Fibroblast of mammary gland (primary cell): ENCODE results near the gene EDAR.

Source experiments
- DNase-seq: peaks from one replicate; pipeline ENCODE4 v3.0.0-alpha.2; 2010; ENCODE audit warnings: low read depth
- H3K4me3 ChIP-seq: 2 replicates; pipeline ENCODE4 v1.5.1; 2011; ENCODE audit warnings: low read depth, mild to moderate bottlenecking, low read length, moderate library complexity; ENCODE audit not compliant: control insufficient read depth
- TF ChIP-seq, protein P1 (sequence below): conservative IDR thresholded peaks from 2 replicates; pipeline ENCODE4 v1.5.1; 2011; ENCODE audit warnings: low read depth, low read length, inconsistent platforms; ENCODE audit not compliant: control insufficient read depth, insufficient read depth

The EDAR gene

GRCh38 chr2:109029490-109030201, 40.6 kb upstream of the EDAR start:
- no peak for DNase-seq
- H3K4me3 ChIP-seq = no peak overlapping the region
- TF ChIP-seq, protein P1, sequence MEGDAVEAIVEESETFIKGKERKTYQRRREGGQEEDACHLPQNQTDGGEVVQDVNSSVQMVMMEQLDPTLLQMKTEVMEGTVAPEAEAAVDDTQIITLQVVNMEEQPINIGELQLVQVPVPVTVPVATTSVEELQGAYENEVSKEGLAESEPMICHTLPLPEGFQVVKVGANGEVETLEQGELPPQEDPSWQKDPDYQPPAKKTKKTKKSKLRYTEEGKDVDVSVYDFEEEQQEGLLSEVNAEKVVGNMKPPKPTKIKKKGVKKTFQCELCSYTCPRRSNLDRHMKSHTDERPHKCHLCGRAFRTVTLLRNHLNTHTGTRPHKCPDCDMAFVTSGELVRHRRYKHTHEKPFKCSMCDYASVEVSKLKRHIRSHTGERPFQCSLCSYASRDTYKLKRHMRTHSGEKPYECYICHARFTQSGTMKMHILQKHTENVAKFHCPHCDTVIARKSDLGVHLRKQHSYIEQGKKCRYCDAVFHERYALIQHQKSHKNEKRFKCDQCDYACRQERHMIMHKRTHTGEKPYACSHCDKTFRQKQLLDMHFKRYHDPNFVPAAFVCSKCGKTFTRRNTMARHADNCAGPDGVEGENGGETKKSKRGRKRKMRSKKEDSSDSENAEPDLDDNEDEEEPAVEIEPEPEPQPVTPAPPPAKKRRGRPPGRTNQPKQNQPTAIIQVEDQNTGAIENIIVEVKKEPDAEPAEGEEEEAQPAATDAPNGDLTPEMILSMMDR = no peak

DNA sequence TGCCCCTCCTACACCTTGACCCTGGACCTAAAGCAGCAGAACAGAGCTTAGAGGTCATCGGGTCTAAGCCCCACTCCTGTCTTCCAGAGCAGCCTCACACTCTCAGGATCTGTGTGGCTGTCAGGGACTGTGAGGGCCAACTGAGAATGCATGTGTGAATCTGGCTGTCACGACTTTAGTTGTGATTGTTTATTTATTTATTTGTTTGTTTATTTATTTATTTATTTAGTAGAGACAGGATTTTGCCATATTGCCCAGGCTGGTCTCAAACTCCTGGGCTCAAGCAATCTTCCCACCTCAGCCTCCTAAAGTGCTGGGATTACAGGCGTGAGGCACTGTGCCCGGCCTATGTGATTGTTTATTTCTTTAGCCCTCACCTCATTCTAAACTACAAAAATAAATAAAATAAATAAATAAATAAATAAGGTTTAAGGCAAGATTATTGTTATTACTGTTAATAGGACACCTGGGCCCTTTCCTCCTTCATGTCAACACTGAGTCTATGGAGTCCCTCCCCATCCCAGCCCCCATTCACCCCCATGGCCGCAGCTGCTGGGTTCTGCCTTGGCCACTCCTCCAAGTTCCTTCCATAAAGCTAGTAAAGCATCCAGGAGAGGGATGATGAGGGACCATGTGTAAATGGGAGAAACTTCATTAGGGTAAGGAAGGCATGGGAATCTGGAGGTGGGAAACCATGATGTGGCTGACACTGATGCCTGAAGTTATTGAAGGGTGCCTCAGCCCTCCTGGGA, 39.9 kb upstream of the EDAR start:
- H3K4me3 ChIP-seq = no peak overlapping the region
- DNase-seq = no peak

DNA sequence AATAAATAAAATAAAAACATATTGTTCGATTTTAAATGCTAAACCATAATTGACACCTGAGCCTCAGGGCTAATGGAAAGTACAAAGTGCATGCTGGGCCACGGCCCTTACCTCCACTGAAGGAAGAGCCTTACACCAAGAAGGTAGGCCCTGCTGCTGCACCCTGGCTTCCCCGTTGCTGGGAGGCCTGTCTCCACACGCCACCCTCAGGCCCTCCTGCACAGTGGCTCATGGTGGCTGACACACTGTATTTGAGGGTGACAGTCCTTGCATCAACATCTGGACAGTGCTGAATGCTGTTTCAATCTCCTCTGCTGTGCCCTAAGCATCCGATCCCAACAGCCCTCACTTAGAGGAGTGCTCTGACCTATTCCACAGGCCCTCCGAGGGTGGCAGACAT, 39.3 kb upstream of the EDAR start:
- no peak overlapping the region for H3K4me3 ChIP-seq
- no peak for DNase-seq
- TF ChIP-seq, protein P1 = no peak

More for the DNA sequence above, 39.9 kb upstream of the EDAR start:
- TF ChIP-seq, protein P1 = no peak

DNA sequence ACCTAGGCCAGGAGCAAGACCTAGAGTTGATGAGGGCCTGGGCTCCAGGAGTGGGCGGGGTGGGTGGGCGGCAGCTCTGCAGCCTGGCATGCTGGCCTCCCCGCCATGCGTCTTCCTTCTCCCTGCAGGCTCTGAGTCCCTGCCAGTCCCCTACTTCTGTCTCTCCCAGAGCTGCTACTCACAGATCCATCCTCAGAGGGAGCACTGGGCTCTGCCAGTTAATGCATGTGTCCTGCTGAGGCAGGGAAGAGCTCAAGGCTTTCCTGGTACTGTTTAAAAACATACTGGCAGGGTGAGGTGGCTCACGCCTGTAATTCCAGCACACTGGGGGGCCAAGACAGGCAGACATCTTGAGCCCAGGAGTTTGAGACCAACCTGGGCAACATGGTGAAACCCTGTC, 38.7 kb upstream of the EDAR start:
- no peak overlapping the region for H3K4me3 ChIP-seq
- no peak for DNase-seq
- TF ChIP-seq, protein P1 = no peak

GRCh38 chr2:109024477-109024876, 35.5 kb upstream of the EDAR start:
- no peak for DNase-seq
- no peak overlapping the region for H3K4me3 ChIP-seq
- TF ChIP-seq, protein P1 = no peak

GRCh38 chr2:109021895-109022300, 32.9 kb upstream of the EDAR start:
- no peak for DNase-seq
- no peak overlapping the region for H3K4me3 ChIP-seq
- TF ChIP-seq, protein P1 = no peak
